Activated CD4-positive, CD25-positive, alpha-beta regulatory T cell treated with anti-CD3 and anti-CD28 coated beads, Interleukin-2, amount 50 U/mL, for 16 hours (primary cell): ENCODE measurements around the gene DRC1.
"Not testable (repeated sequence)": the region's sequence is repeated elsewhere in the genome, so short reads cannot be mapped to it uniquely, and the experiment has no call there.

Source experiments
- DNase-seq: peaks from one replicate; pipeline ENCODE4 v3.0.0-alpha.2; 2020; ENCODE audit warnings: low read depth, low spot score

The DRC1 gene

DNA sequence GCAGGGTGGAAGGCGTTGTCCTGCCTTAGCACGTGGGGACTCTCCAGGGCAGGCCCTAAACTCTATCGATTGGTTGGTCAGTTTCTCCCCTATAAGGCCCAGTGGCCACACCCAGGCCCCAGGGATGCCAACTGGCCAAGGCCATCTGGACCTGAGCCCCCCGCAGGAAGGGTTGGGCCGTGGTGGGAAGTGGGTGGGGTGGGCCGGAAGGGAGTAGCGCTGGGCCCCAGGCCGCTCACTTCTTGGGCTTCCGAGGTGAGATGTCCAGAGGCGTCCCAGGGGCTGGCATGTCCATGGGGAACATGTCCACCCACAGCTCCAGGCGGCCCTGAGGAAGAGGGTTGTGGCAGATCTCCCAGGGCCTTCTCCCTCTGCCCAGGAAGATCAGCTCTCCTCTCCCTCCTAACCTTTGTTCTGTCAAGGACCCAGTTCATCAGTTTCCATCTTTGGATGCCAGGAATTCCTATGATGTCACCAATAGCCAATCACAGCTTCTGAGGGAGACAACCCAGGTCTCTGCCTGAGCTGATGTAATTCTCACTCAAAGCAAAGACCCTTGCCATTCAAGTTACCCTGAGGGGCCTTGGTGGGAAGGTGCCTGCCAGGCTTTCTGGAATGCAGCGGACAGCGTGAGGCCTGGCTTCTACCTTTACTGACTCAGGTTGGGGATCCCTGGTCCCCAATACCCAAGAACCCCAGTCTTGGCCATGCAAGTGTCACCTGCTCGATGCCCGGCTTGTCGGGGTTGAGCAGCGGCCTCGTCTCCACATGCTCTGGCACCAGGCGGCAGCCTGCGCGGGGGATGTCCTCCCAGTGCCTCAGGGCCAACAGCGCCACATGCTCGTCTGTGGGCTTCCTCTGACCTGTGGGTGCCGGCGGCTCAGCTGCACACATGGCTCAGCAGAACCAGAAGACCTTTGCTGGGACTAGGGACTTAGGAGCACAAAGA is 61.8 kb downstream of the DRC1 start:
- no peak for DNase-seq

DNA sequence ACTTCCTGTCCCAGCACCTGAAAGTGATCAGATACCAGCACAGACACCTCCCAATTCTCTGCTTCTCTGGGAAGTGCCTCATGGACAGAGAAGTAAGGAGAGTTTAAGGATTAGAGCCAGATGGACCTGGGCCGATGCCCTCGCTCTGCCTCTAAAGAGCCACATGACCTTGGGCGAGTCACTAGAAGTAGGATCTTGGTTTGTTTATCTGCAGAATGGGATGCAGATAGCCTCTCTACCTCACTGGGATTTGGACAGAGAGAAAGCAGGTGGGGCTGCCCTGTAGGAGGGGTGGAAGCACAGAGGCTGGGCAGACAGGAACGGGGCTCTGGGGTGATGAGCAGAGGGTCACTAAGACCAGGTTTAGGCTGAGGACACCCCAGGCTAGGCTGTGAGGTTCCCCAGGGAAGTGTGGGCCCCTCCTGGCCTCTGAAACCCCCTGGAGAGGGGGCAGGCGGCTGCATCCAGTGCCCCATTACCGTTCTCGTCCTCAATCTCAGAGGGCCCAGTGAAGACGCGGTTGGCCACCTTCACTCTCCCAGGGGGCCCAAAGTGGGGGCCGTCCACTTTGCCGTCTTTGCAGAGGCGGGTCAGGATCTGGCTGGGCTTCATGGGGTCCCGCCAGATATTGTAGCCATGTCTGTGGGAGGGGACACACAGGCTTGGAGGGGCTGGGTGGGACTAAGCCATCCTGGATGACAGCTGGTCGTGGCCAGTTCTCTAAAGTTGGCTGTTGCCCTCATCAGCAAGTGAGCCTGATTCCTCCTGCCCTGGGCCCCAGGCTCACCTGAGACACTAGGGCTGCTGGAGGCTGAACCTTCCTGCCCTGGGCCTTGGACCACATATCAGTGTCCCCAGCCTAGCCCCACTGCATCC is 62.9 kb downstream of the DRC1 start:
- no peak for DNase-seq

DNA sequence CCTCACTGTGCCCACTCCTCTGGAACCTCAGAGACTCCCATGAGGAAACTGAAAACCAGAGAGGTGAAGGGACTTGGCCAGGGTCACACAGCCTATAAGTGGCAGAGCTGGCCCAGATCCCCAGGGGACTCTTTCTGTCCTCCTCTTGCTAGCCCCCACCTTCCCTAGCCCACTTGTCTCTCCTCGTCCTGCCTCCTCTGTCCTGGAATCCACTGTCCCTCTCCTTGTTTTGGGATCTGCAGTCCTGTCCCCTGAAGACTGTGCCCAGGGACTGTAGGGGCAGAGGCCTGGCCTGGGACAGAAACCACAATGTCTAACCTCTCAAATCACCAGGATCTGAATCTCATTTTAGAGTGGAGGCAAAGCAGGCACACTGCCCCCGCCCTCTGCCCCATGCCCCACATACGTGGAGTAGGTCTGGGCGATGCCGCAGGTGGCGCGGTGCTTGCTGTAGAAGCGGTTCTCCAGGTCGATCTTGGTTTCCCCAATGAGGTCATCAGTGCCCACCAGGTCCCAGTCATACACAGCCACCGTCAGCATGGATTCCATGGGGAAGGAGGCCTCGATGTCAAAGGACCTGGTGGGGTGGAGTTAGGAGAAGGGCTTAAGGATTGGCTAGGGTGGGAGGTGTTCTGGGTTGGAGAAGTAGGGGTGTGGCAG is 63.7 kb downstream of the DRC1 start:
- no peak for DNase-seq

DNA sequence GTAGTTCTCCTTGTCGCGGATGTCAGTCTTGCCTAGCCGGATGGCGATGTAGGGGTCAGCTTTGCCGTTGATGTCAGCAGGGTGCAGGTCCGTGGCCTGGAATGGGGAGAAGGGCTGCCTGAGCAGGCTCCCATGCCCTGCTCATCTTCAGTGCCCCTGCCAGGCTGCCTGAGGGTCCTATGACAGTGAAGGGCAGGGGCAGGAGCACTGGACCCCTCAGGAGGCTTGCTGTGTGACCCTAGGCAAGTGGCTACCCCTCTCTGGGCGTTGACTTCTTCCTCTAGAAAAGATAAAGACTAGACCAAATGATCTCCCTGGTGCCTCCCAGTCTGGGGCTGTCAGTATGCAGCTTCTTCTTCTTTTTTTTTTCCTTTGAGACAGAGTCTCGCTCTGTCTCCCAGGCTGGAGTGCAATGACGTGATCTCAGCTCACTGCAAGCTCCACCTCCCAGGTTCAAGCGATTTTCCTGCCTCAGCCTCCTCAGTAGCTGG is 64.3 kb downstream of the DRC1 start:
- no peak for DNase-seq

DNA sequence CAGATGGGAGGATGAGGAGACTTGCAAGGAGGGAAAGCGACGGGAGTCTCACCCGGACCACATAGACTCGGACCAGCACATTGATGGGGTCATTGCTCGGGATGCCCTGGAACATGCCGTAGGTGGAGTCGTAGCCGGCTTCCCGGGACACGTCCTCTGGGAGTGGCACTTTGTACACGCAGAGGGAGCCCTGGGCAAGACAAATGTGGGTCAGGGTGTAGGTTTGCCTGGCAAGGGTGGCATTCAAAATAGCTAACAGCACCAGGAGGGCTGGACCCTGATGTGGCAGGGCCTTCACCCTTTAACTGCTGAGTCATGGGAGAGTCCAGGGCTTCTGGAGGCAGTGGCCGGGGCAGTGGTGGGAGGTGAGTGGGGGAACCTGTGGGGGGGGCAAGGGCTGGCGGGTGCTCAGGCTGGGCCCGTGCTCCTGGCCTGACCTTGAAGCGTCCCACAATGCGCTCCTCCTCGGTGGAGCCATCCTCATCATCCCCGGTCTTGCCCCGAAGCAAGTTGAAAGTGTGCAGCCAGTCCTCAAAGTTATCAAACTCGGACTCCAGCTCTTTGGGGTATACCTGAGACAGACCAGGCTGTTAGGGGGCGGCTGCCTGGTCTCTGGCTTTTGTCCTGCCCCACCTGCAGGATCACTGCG is 65.1 kb downstream of the DRC1 start:
- no peak for DNase-seq

DNA sequence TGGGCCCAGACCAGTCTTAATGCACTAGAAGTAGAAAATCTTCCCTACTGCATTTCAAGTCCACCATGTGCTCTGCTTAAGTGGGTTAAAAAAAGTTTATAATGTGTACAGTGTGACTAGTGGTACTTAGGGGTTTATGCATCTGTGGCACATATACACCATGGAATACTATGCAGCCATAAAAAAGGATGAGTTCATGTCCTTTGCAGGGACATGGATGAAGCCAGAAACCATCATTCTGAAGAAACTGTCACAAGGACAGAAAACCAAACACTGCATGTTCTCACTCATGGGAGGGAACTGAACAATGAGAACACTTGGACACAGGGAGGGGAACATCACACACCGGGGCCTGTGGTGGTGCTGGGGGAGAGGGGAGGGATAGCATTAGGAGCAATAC is 66.8 kb downstream of the DRC1 start:
- DNase-seq = not testable (repeated sequence)

DNA sequence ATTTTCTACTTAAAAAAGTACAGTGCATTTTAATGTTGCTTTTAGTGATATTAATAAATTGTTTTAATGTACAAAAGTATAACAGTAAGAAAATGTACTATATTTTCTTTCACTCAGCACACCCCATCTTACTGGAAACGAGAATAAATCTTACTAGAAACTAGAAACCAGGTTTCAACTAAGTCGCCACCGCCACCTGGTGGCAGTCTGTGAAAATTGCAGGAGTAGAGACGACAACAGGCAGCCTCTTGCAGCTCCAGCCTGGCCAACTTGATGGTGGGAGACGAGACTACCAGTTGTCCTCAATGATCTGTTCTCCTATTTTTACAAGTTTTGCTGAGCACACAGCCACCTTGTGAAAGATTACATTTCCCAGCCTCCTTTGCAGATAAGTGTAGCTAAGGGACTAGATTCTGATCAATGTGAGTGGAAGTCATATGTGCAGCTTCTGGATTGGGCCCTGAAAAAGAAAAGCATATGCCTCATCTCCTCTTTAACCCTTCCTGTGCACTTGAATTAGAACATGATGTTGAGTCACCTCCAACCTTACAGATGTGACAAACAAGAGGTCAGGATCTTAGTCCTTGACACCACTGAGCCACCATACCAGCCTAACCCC is 67.5 kb downstream of the DRC1 start:
- DNase-seq = peak; percentile 28

DNA sequence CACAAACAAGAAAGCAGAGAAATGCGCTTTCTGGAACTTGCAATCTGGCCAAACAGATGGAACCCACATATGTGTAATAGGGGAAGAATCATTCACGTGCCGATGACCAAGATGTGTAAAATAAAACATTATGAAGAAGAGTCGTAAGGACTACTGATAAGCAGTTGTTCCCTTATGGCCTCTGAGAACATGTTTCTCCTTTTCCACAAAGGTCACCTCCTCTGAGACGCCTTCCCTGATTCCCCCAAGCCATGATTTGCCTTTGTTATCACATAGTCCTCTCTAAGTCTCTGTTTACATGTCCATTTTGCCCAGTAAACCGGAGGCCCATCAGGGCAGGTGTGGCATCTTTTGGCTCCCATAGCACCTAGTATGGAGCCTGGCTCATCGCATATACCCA is 68.2 kb downstream of the DRC1 start:
- DNase-seq = no peak

DNA sequence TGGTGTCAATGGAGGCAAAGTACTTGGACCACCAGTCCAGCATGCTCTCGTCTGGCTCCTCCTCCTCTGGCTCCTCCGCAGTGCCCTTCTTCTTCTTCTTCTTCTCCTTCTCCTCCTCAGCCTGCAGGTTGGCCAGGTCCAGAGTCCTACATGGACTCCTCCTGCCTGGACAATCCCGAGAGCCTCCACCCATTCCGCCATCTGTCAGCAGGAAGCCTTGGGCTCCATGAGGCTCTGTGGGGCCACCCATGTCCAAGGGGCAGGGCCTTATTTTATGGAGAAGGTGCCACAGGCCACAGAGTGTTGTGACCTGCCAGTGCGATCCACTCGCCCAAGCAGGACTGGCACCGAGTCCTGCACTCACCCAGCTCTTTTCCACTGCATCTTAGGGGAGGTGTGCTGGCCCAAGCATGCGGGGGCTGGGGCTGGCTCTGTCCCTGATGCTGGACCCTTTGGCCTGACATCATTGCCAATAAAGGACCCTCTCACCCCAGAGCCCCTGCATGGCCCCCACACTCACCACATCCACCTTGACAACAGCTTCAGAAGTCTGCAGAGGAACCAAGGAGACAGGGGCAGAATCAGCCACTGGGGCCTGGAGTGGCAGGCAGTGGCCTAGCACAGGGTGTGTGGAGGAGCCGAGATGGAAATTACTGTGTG is 69.0 kb downstream of the DRC1 start:
- DNase-seq = no peak

DNA sequence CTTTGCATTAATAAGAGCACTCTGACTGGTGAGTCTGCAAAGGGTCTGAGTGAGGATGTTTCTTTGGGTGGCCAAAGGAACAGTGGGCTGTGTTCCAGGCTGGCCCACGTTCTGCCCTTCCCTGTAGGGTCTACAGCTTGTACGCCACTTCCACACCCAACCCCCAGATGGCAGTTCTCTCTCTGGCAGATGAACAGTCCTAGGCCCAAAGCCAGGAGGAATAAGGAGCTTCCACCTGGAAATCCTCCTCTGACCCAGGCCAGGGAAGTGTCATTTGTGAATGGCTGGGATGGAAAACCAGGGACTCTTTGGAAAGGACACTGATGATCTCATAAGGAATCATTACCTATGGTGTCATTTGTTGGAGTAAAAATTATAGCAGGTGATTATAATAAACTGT is 69.6 kb downstream of the DRC1 start:
- no peak for DNase-seq

DNA sequence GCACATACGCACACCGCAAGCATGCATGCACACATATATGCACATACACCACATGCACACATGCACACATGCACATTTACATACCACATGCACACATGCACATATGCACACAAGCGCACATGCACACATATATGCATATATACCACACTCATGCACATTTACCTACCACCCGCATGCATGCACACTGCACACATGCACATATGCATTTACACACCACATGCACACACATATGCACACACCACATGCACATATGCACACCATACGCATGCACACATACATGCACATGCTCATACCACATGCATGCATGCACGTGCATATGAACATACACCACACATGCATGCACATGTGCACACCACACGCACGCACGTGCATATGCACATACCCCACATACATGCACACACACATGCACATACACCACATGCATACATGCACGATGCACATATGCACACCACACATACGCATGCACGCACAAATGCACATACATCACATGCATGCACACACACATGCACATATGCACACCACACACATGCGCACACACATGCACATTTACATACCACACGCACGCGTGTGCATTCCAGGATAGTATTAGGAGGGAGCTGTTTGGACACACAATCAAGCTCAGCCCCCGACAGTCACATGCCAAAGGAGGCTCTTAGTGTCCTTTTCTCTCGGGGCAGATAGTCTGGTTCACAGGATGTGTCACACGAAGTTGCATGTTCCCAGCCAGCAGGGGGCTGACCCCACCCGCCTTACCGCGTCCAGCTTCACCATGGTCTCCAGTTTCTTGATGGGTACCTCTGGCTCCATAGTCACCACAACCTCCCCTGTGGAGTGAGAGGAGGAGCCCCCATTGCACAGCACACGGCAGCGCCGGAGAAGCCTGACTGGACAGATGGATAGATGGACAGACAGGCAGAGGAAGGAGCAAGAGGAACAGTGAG is 70.3 kb downstream of the DRC1 start:
- DNase-seq = no peak

DNA sequence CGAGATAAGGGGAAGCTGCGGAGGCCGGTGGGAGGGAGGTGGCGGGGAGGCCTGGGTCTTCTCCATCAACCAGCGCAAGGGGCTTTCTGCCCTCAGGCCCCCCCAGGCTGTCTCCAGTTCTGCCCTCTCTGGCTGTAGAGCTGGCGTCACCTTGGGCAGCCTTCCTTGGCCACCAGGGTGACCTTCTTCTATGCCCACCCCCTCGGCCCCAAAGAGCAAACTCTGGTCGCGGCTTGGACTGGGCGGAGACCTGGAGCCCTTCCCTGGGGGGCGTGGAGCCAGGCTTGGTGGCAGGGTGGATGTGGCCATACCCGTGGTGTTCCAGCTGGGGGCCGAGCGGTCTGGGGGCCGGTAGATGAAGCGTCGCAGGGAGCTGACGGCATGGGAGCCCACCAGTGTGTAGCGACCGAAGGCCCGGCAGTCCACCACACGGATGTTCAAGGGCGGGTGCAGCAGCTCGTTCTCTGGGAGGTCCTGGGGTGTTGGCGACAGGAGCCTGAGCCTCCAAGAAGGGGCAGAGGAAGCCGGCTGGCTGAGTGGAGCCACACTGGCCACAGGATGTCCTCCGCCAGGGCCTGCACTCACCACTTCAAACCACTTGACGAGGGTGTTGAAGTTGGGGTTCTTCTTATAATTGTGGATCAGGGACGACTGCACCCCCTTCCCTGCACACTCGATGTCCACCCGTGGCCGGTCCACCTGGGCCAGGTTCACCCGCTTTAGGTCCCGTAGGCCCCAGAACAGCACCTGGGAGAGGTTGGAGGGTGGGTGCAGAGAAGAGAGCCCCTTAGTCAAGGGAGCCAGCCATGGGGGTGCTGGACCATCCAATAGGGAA is 71.3 kb downstream of the DRC1 start:
- no peak for DNase-seq

DNA sequence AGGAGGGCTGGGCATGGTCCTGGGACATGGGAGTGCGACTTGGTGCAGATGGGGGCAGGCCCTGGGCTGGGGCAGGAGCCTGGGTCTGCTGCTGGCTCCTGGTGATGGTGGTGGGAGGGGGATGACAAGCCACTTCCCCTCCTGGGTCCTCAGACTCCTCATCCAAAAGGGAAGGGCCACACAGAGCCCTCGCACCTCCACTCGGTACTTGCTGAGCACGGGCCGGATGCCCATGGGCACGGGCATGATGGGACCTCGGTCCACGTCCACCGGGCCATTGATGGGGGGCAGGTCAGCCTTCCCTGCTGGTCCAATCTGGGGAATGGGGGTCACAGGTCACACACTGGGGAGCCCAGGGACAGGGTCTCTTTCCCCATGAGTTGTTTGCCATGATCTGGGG is 72.1 kb downstream of the DRC1 start:
- no peak for DNase-seq

DNA sequence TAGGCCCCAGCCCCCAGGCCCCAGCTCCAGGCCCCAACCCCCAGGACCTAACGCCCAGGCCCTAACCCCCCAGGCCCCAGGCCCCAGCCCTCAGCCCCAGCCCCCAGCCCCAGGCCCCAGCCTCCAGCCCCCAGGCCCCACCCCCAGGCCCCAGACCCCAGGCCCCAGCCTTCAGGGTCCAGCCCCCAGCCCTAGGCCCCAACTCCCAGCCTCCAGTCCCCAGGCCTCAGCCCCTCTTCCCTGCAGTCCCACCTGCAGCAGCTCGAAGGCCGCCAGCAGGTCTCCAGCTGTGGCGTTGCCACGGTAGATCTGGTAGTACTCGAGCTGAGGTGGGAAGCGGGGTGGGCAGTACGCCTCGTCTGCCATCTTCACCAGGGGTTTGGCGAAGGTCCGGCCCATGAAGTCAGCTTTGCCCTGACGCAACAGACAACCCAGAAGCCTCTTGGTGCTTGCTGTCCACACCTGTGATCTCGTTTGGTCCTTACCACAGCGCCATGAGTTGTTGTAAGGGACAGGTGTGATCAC is 72.6 kb downstream of the DRC1 start:
- DNase-seq = no peak

DNA sequence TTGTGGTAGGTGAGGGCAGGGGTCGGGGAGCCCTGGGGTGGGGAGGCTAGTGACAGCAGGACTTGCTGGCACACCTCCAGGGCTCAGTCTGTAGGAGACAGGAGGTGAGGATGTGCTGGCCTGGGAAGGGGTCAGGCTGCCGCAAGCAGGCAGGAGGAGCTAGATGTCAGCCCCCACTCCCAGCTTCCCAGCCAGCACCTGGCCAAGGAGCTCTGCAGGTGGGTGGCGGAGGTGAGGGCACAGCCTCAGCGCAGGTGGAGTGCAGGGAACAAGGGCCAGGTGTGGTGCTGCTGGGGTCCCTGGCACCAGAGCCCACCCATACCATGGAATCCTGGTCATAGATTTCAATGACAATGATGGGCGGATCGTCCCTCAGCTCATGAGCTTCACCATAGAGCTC is 73.3 kb downstream of the DRC1 start:
- no peak for DNase-seq

DNA sequence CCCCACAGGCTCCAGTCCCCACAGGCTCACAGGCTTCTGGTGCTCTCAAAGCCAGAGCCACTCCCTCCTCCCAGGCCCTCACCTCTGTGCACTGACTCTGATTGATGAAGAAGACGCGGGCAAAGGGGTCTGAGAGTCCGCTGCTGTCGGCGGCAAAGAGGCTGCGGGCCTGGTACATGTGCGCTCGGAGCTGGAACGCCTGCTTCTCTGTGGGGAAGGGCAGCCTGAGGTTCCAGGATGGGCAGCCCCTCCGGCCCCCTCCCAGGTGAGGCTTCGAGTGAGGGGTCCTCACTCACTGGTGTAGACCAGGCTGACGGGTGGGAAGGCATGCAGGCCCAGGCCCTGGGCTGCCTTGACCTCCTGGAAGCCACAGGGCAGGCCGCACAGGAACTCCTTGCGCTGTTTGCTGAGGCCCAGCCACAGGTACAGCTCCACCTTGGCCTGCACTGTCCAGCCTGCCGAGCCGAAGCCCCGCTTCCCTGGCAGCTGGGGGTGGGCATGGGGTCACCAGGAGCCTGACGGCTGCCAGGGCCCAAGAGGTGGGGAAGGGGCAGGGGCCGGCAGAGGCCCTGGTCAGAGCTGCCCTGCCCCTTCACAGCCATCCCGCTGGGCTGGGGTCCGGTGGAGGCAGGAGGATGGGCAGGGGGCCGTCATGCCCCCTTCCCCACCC is 74.2 kb downstream of the DRC1 start:
- DNase-seq = no peak

DNA sequence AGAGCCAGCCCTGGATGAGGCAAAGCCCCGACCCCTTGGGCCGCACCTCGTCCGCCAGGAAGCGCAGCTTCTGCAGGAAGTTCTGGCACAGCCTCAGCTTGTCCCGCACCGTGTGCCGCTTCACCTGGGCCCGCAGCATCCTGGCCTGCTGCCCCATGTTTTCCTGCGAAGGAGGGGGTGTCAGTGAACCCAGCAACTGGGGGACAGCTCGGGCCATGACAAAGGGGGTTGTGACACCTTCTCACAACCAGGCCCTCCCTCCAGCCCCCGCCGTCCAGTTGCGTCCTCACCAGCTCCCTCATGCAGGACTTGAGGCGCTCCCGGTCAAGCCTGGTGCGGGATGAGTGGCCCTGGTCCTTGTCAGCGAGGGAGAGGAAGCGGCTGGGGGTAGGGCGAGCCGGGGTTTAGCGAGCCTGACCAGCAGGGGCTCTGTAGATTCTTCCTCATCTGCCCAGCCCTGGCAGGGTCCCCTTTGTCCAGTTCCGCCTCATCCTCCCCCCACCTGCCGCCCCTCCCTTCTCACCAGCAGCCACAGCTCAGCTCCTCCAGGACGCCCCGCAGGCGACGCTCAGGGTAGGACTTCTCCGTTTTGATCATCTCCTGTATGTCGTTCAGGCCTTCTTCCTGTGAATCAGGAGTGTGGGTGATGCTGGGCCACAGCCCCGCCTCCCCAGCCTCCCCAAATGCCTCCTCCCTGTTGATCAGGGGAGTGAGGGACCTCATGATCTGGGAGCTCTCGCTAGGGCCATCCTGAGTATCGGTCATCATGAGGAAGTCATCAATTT is 75.6 kb downstream of the DRC1 start:
- no peak for DNase-seq
